Fibroblast of upper back skin (primary cell): Measurements from ENCODE around the gene TSPEAR.
"Not testable (repeated sequence)": the region's sequence is repeated elsewhere in the genome, so short reads cannot be mapped to it uniquely, and the experiment has no call there.

Experiments used
- DNase-seq: peaks from one replicate; pipeline ENCODE4 v3.0.0-alpha.2; 2013

TSPEAR gene

GRCh38 chr21:44600118-44600978, 111.0 kb downstream of the TSPEAR start, which contains the start of gene KRTAP10-7:
Gene KRTAP10-7, plus strand, starts transcription at chr21:44600597. Its CDS starts 25 bp downstream, at chr21:44600622.
- DNase-seq: not testable (repeated sequence)

DNA sequence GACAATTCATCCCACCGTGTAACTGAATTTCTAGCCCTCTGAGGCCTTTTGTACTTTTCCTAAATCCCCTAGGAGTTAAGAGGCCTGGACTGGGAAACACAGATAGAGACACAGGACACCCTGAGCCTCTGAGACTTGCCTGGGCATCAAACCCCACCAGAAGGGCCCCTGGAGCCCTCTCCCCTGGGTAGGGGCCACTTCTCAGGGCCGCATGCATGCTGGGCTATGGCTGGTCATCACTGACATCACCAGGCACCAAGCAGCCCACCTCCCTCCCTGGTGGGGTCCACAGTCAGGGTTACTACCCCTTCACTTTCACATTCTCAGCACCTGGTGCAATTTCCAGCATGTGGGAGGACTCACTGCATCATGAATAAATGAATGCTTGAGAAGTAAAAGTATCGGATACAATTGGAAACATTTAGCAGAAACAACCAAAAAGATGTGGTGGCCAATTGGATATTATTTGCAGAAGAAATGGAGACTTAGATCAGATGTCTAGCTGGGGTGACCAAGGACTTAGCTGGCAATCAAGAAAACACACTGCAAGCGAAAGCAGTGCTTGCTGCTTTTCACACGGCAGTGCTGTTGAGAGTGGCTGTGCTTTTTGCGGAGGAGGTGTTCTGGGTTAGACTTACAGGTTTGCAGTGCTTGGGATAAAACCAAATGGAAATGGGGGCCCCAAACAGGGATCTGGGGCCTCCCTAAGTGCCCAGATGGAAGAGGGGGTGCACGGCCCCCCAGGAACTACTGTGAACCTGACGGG, 111.9 kb downstream of the TSPEAR start:
- no peak for DNase-seq

- no peak for DNase-seq
These were observed 113.3 kb downstream of the TSPEAR start for GRCh38 chr21:44598061-44598460.

DNA sequence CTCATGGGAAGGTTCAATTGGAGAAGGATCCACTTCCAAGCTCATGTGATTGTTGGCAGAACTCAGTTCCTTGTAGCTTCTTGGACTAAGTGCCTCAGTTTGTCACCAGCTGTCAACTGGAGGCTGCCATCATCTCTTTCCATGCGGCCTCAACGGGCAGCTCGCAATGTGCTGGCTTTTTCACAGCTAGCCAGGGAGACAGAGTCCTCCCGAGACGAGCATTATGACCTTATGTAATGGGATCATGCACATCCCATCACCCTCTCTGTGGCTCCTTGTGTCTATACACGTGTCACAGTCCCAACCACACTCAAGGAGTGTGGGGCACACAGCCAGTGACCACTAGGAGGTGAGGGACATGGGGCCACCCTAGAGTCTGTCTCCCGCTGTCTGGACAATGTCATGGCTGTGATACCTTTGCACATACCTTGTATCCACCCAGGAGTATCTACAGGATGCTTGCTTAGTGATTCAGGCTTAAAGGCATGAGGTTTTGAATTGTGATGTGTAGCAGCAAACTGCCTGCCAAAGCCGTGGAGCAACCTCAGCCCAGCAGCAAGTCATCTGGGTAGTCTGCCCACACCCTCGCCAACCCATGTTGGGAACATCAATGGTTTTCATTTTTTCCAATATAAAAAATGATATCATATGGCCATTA, 115.2 kb downstream of the TSPEAR start:
- no peak for DNase-seq

DNA sequence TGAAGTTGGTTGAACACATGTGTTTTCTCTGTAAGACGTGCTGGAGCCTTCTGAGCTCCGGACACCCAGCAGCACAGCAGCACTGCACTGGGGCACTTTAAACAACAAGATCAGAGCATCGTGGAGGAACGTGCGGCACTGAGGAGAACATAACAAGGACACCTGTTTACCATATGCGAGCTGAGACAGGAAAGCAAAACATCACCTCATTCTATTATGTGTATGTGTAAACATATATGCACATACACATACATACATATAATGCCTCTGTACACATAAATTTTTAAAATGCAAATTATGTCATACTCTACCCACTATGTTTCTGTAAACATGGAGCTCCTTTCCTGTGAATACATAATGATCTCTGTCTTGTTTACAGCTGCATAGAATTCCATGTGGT, 115.8 kb downstream of the TSPEAR start:
- DNase-seq: no peak

GRCh38 chr21:44594406-44594916, 116.9 kb downstream of the TSPEAR start:
- DNase-seq: no peak

GRCh38 chr21:44593598-44594405, 117.6 kb downstream of the TSPEAR start:
- DNase-seq: no peak

DNA sequence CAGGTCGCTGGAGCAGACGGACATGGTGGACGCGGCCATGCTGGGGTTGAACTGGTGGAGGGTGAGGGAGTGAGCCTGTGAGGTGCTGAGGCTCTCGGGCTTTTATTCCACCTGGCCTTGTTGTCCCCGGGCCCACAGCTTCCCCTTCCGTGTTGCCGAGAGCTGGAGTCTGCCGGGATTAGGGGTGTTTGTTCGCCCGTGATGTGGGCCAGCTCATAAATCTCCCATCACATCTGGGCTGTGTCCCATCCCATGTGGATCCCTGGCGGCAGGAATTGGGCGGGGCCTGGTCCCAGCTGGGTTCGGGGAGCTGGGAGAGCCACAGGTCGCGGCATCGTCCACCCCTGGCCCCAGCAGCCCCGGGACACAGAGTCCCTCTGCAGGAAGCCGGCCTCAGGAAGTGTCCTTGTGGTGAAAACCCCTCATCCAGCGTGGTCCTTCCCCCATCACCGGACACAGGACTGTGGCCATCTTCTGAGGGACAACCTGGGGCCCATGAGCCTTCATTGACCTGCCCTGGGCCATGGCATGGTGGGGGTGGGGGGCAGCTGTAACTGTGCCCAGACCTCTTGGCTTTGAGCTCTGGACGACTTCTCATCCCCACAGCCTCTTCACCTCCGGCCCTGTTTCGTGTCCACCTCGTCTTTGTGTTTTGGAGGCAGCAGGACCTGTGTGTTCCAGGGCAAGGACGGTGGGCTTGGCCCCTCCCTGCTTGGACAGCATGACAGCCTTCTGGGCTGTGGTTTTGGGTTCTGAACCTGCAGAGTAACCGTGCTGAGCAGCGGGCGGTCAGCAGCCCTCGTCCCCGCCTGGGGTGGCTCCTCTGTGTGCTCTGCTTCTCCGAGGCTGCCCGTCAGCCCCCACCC, 118.7 kb downstream of the TSPEAR start, which contains the start of gene KRTAP10-6:
TSS of gene KRTAP10-6 (minus strand) at position 60 of the 866 bp plus-strand sequence. CDS start at position 39, 21 bp downstream.
- DNase-seq: no peak

DNA sequence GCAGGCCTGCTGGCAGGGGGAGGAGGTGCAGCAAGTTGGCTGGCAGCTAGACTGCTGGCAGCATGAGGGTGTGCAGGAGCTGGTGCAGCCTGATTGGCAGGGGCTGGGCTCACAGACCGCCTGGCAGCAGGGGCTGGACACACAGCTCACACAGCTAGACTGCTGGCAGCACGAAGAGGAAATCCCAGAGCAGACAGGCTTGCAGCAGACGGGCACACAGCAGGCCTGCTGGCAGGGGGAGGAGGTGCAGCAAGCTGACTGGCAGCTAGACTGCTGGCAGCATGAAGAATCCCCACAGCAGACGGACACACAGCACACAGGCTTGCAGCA, 119.6 kb downstream of the TSPEAR start:
- DNase-seq: not testable (repeated sequence)

DNA sequence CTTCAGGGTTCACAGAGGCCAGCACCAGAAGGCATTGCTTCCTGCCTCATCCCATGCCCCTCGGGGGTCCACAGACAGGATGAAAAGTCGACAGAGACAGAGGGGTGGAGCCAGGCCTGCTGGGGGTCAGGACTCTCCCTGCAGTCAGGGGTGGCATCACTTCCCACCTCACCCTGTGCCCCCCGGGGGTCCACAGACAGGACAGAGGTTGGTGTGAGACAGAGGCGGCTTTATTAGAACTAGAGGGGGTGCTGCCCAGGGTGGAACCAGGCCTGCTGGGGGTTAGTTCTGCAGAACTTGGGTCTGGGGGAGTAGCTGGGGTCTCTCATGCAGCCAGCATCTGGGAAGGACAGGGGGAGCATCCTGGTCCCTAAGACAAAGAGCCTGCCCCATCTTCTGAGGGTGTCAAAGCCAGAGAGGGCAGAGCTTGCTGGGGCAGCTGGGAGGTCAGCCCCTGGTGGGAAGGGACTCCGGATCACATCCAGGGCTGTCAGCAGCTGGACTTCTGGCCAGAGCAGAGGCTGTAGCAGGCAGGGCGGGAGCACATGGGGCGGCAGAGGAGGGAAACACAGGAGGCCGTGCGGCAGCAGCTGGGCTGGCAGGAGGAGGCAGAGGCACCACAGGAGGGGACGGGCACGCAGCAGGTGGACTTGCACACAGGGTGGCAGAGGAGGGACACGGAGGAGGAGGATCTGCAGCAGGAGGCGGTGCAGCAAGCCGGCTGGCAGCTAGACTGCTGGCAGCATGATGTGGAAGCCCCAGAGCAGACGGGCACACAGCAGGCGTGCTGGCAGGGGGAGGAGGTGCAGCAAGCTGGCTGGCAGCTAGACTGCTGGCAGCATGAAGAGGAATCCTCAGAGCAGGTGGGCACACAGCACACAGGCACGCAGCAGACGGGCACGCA, 120.2 kb downstream of the TSPEAR start:
- not testable (repeated sequence) for DNase-seq

- DNase-seq: no peak
These were observed 121.1 kb downstream of the TSPEAR start for GRCh38 chr21:44590311-44590721.

DNA sequence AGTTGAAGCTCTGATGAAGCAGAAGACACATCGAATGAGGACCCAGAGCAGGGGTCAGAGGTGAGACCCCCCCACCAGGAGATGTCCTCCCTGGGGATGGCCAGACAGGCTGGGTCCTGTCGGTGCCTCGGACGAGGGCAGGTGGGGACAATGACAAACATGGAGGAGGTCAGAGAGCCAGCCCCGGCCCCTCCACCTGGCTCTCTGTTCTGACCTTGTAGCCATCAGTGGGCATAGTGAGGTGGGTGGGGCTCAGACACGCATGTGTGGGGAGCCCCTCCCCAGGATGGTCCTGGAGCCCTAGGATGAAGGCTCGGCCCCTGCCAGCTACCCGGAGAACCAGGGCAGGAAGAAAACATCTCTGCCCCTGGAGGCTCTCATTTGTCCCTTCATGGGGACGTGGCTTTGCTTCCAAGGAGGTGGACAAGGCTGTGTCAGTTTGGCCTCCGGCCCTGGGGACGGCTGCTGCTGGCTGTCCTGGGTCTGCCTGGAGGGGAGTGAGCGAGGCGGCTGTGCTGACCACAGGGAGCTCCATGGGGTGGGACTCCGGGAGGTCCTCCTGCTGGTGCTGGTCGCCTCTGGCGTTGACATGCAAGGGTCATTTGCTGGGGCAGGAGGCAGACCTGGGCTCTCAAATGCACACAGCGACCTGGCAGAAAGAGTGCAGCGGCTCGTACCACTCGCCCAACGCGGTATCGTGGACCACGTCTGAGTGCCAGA, 121.6 kb downstream of the TSPEAR start:
- DNase-seq: no peak

GRCh38 chr21:44589094-44589493, 122.3 kb downstream of the TSPEAR start:
- no peak for DNase-seq

DNA sequence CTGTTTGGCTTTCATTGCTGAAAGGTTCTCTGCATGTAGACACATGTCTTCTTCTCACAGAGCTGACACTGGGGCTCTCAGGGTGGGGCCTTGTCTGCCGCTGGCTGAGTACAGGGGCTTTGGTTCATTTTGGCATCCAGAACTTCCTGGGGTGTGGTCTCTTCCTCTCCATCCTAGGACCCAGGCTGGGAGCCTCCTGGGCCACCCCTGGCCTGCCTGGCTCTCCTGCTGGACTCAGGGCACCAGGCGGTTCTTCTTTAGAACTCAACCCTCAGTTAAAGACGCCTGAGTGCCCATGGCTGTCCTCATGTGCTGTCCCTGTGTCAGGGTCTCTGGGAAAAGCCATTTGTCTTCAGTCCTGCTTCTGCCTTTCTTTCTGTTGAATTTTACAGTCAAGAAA, 125.5 kb downstream of the TSPEAR start:
- DNase-seq: no peak

- DNase-seq: no peak
These were observed 127.6 kb downstream of the TSPEAR start for GRCh38 chr21:44583800-44584147.

GRCh38 chr21:44583089-44583799, 128.1 kb downstream of the TSPEAR start:
- DNase-seq: no peak

DNA sequence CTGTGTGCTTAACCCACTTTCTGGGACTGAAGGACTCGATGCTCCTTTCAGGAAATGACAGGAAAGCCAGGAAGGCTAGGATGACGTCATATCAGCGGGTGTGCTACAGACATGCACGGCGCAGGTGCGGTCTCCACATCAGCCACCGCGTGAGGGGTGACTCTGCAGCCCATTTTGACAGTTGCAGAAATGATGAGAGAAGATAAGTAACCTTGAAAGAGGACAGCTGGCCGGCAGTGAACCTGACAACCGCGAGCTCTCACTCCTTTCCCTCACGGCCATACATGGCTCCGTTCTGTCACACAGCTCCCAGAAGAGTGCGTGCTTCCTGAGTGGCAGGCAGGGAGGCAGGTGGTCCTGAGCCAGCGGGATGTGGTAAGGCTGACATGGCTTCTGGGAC, 129.3 kb downstream of the TSPEAR start:
- DNase-seq: no peak

DNA sequence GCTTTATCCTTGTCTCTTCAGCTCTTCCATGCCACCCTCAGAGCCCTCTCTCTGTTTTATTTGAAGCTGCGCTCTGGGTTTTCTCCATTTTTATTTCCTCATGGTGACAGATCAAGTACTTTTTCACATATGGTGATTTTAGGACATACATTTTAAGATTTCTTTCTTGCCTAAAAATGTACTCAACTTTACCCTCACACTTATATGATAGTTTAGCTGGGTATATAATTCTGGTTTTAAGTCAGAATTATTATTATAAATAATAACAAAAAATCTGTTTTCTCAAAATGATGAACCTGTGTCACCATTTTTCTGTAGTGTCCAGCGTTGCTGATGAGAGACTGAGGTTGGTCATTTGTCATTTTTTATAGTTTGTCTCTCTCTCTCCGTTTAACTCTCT, 130.2 kb downstream of the TSPEAR start:
- DNase-seq: no peak
